ENCODE results near the gene TTLL7.

- TF ChIP-seq POLR2A (conservative IDR thresholded peaks at IDR 0.05) (no peak), ZNF274 (IDR thresholded peaks at IDR 0.05; ENCODE audit: borderline replicate concordance, low read depth, low read length) (no peak), CTCF (IDR thresholded peaks at IDR 0.05 in 2 of 3, conservative IDR thresholded peaks at IDR 0.05 in 1 of 3; ENCODE audit: insufficient read depth in 2 of 3, low read depth in 1 of 3, low read length in 3 of 3) (no peak), ZNF232 (CRISPR knock-in tag; IDR thresholded peaks at IDR 0.05) (no peak), FOXM1 (IDR thresholded peaks at IDR 0.05; ENCODE audit: low read depth) (no peak), FOXM1 (CRISPR knock-in tag; IDR thresholded peaks at IDR 0.05; ENCODE audit: low read depth) (no peak), ZNF134 (CRISPR knock-in tag; conservative IDR thresholded peaks at IDR 0.05) (no peak), ZBTB40 (IDR thresholded peaks at IDR 0.05) (no peak), ZBTB40 (CRISPR knock-in tag; IDR thresholded peaks at IDR 0.05) (no peak), GABPA (tag; conservative IDR thresholded peaks at IDR 0.05; ENCODE audit: low read depth) (no peak), TRIM25 (IDR thresholded peaks at IDR 0.05; ENCODE audit: borderline replicate concordance) (no peak), ZNF407 (IDR thresholded peaks at IDR 0.05; ENCODE audit: low read depth) (no peak), KDM1A (IDR thresholded peaks at IDR 0.05) (no peak), CGGBP1 (CRISPR knock-in tag; IDR thresholded peaks at IDR 0.05) (no peak)
Observed at GRCh38 chr1:84042461-84042860, 43.5 kb upstream of the TTLL7 start.
